Endodermal cell (in vitro differentiated cells): Measurements from ENCODE around the gene PTTG1IP. TPM values are rescaled to one million over a fixed set of nuclear protein-coding genes. Genes with fewer than 3 reads are reported as not detected.
A peak's percentile ranks its signal among the peaks of the same experiment; 100 is the strongest.

Experiments used
- DNase-seq: peaks from one replicate; pipeline ENCODE4 v3.0.0-alpha.2; 2017
- H3K27ac ChIP-seq: 2 replicates; pipeline ENCODE4 v1.5.1; 2013; ENCODE audit warnings: mild to moderate bottlenecking, low read depth, low read length, moderate library complexity
- H3K27me3 ChIP-seq: 2 replicates; pipeline ENCODE4 v1.6.1; 2013; ENCODE audit warnings: mild to moderate bottlenecking, low read length, moderate library complexity; ENCODE audit not compliant: insufficient read depth, control insufficient read depth, poor library complexity, severe bottlenecking
- H3K36me3 ChIP-seq: 2 replicates; pipeline ENCODE4 v1.7.0; 2013; ENCODE audit warnings: mild to moderate bottlenecking, low read length, moderate library complexity; ENCODE audit not compliant: control insufficient read depth, insufficient read depth
- H3K4me1 ChIP-seq: one replicate; pipeline ENCODE4 v1.7.0; 2013; ENCODE audit warnings: low read length; ENCODE audit not compliant: control insufficient read depth, insufficient read depth
- H3K4me3 ChIP-seq: 2 replicates; pipeline ENCODE4 v1.5.1; 2013; ENCODE audit warnings: mild to moderate bottlenecking, low read length, moderate library complexity
- H3K9ac ChIP-seq: 2 replicates; pipeline ENCODE4 v1.6.1; 2013; ENCODE audit warnings: mild to moderate bottlenecking, low read length, moderate library complexity; ENCODE audit not compliant: poor library complexity, severe bottlenecking; ENCODE audit errors: extremely low read depth
- H3K9me3 ChIP-seq: 2 replicates; pipeline ENCODE4 v1.6.1; 2013; ENCODE audit warnings: mild to moderate bottlenecking, low read length, moderate library complexity; ENCODE audit not compliant: control insufficient read depth
- H3K27ac Mint-ChIP-seq: 2 replicates; pipeline ENCODE4 v1.8.0; 2020; ENCODE audit warnings: mixed read lengths
- H3K27me3 Mint-ChIP-seq: 2 replicates; pipeline ENCODE4 v1.8.0; 2021; ENCODE audit warnings: mild to moderate bottlenecking, mixed read lengths; ENCODE audit not compliant: insufficient read depth
- H3K36me3 Mint-ChIP-seq: 2 replicates; pipeline ENCODE4 v1.8.0; 2020; ENCODE audit warnings: low read depth, mixed read lengths
- H3K4me1 Mint-ChIP-seq: 2 replicates; pipeline ENCODE4 v1.8.0; 2020; ENCODE audit warnings: mixed read lengths
- H3K4me3 Mint-ChIP-seq: 2 replicates; pipeline ENCODE4 v1.8.0; 2020; ENCODE audit warnings: mild to moderate bottlenecking, moderate library complexity, mixed read lengths
- H3K9me3 Mint-ChIP-seq: 2 replicates; pipeline ENCODE4 v1.8.0; 2020; ENCODE audit warnings: mild to moderate bottlenecking, mixed read lengths
- CTCF ChIP-seq: fragments of 200-600 bp; sonication (generic); conservative IDR thresholded peaks from 2 replicates; pipeline ENCODE4 v1.5.0; 2021; ENCODE audit warnings: antibody characterized with exemption, mild to moderate bottlenecking
- WGBS, 2 experiments: methylation state at CpG; one replicate each; pipeline versions ENCODE4 v1.1.5 to v1.1.7; 2013; ENCODE audit warnings: missing lambda C conversion rate in 2 of 2, mixed read lengths in 1 of 2; ENCODE audit not compliant: insufficient coverage in 1 of 2, insufficient read length in 1 of 2; 5-methylcytosine and 5-hydroxymethylcytosine counted together
- total RNA-seq, 2 donors: library from RNA; stranded (reverse); fragmentation: NEBNext Ultra II Directional in 1 of 2; extraction: Animal tissue kit (Norgen Biotek cat#: 25700) in 1 of 2; gene quantifications; 2 replicates in 1 of 2; 3 replicates in 1 of 2; pipeline ENCODE4 v1.2.1, GENCODE V29; 2021

PTTG1IP gene
- total RNA-seq, 2 donors from 2014 or later: 155 to 168 TPM

DNA sequence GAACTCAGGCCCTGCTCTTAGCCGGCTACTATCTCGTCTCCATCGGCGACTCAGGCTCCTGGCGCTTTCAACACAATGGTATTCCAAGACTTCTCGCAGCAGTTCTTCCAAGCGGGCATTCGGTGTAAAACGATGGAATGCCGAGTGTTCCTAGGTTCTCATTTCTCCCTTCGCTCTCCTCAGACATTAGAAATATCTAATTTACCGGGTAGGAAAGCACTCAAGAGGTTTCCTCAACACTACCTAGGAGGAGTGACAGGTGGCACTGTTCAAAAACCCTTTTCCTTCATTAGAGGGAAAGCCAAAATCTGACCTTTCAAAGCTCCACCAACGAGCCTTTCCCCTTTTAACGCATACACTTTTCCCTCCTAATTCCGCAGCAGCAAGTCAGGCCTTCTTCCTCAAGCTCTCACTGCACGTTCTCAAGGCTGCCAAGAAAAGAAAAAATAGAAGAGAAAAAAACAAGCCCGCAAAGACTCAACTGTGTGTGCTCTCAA, 72.5 kb downstream of the PTTG1IP start:
- peak; percentile 70 for DNase-seq
- peak overlapping the region; percentile 85 for H3K9ac ChIP-seq
- Mint-ChIP-seq H3K27ac (peak overlapping the region; percentile 92), H3K9me3 (no peaks in the 10 kb centered on the region), H3K27me3 (no peaks in the 10 kb centered on the region), H3K4me1 (peaks cover 22% of the 10 kb centered on the region), H3K4me3 (peak overlapping the region; percentile 87), H3K36me3 (peaks cover 47% of the 10 kb centered on the region)
- H3K27ac ChIP-seq: peak overlapping the region; percentile 61
- peak; percentile 69 for TF ChIP-seq CTCF
- H3K27me3 ChIP-seq: no peaks in the 10 kb centered on the region
- H3K9me3 ChIP-seq: peaks cover 5% of the 10 kb centered on the region
- 3 to 7% methylated on average over 12 to 17 of the region's 17 CpGs for whole genome bisulfite sequencing, 2 experiments
- peak overlapping the region; percentile 99 for H3K4me3 ChIP-seq
- peaks cover 69% of the 10 kb centered on the region for H3K36me3 ChIP-seq
- H3K4me1 ChIP-seq: no peaks in the 10 kb centered on the region

GRCh38 chr21:44800103-44800502, 73.4 kb downstream of the PTTG1IP start:
- H3K4me1 ChIP-seq: no peaks in the 10 kb centered on the region
- 73 to 87% methylated on average over 10 to 11 of the region's 12 CpGs for WGBS, 2 experiments
- Mint-ChIP-seq H3K4me1 (peaks cover 22% of the 10 kb centered on the region), H3K4me3 (peak overlapping the region; percentile 87), H3K36me3 (peaks cover 48% of the 10 kb centered on the region), H3K27ac (no peak overlapping the region), H3K9me3 (no peaks in the 10 kb centered on the region), H3K27me3 (no peaks in the 10 kb centered on the region)
- H3K4me3 ChIP-seq: peak overlapping the region; percentile 99
- TF ChIP-seq CTCF: peak; percentile 71
- DNase-seq: peak; percentile 53
- H3K9ac ChIP-seq: no peak overlapping the region
- H3K27ac ChIP-seq: no peak overlapping the region
- H3K9me3 ChIP-seq: peaks cover 5% of the 10 kb centered on the region
- no peaks in the 10 kb centered on the region for H3K27me3 ChIP-seq
- peaks cover 66% of the 10 kb centered on the region for H3K36me3 ChIP-seq

GRCh38 chr21:44799646-44800045, 73.8 kb downstream of the PTTG1IP start:
- peaks cover 62% of the 10 kb centered on the region for H3K36me3 ChIP-seq
- H3K9ac ChIP-seq: no peak overlapping the region
- WGBS, 2 experiments: no CpG with 5 or more reads among the region's 1 CpG
- peaks cover 5% of the 10 kb centered on the region for H3K9me3 ChIP-seq
- H3K27ac Mint-ChIP-seq: no peak overlapping the region
- peak overlapping the region; percentile 99 for H3K4me3 ChIP-seq
- no peak overlapping the region for H3K4me3 Mint-ChIP-seq
- no peak for TF ChIP-seq CTCF
- peaks cover 22% of the 10 kb centered on the region for H3K4me1 Mint-ChIP-seq
- H3K27me3 ChIP-seq: no peaks in the 10 kb centered on the region
- peaks cover 45% of the 10 kb centered on the region for H3K36me3 Mint-ChIP-seq
- H3K9me3 Mint-ChIP-seq: no peaks in the 10 kb centered on the region
- no peak for DNase-seq
- H3K27ac ChIP-seq: no peak overlapping the region
- no peaks in the 10 kb centered on the region for H3K27me3 Mint-ChIP-seq
- H3K4me1 ChIP-seq: no peaks in the 10 kb centered on the region

Other genes starting within 250 kb of the PTTG1IP start
- gene KRTAP10-9, start 246.6 kb downstream of the PTTG1IP start, total RNA-seq: not detected
- gene KRTAP10-10, start 236.3 kb downstream of the PTTG1IP start, total RNA-seq: not detected
- not detected for gene KRTAP10-11, start 227.3 kb downstream of the PTTG1IP start, total RNA-seq
- not detected for gene KRTAP12-4, start 219.0 kb downstream of the PTTG1IP start, total RNA-seq
- not detected for gene KRTAP12-3, start 215.8 kb downstream of the PTTG1IP start, total RNA-seq
- not detected for gene KRTAP12-2, start 206.8 kb downstream of the PTTG1IP start, total RNA-seq
- not detected for gene KRTAP12-1, start 191.5 kb downstream of the PTTG1IP start, total RNA-seq
- not detected for gene KRTAP10-12, start 176.5 kb downstream of the PTTG1IP start, total RNA-seq
- 1 to 10 TPM; 1.5 to 6.0 TPM for gene TSPEAR, start 162.1 kb downstream of the PTTG1IP start, total RNA-seq
- 10 to 100 TPM; 84.0 to 84.8 TPM for gene UBE2G2, start 71.9 kb downstream of the PTTG1IP start, total RNA-seq
- 10 to 100 TPM; 79.5 to 96.4 TPM for gene SUMO3, start 55.6 kb downstream of the PTTG1IP start, total RNA-seq
- 1 to 10 TPM; 1.6 to 2.3 TPM for gene ITGB2, start 47.2 kb upstream of the PTTG1IP start, total RNA-seq
- 10 to 100 TPM; 38.0 to 48.9 TPM for gene SLX9, start 66.3 kb upstream of the PTTG1IP start, total RNA-seq
- gene ADARB1, start 200.9 kb upstream of the PTTG1IP start, total RNA-seq: 10 to 100 TPM; 11.5 to 20.1 TPM